Activated CD8-positive, alpha-beta memory T cell treated with anti-CD3 and anti-CD28 coated beads for 36 hours (primary cell): ENCODE data around the gene RPUSD2. TPM values are rescaled to one million over a fixed set of nuclear protein-coding genes. Genes with fewer than 3 reads are reported as not detected.

Experiments used
- CTCF ChIA-PET: fragments of 350-600 bp; sonication (Branson Sonifier 250); formaldehyde crosslinking; loops from one replicate; lab custom pipeline; 2021; ENCODE audit warnings: antibody characterized with exemption; lab: Charles Lee
- POLR2A ChIA-PET: fragments of 350-600 bp; sonication (Branson Sonifier 250); formaldehyde crosslinking; loops from one replicate; lab custom pipeline; 2021; ENCODE audit warnings: antibody characterized with exemption; lab: Charles Lee
- total RNA-seq, 2 experiments: library from RNA; stranded (reverse); gene quantifications; one replicate each; pipeline ENCODE4 v1.2.3, GENCODE V29; 2021

Gene RPUSD2
- 10 to 100 TPM; 23.8 to 24.4 TPM for total RNA-seq

DNA sequence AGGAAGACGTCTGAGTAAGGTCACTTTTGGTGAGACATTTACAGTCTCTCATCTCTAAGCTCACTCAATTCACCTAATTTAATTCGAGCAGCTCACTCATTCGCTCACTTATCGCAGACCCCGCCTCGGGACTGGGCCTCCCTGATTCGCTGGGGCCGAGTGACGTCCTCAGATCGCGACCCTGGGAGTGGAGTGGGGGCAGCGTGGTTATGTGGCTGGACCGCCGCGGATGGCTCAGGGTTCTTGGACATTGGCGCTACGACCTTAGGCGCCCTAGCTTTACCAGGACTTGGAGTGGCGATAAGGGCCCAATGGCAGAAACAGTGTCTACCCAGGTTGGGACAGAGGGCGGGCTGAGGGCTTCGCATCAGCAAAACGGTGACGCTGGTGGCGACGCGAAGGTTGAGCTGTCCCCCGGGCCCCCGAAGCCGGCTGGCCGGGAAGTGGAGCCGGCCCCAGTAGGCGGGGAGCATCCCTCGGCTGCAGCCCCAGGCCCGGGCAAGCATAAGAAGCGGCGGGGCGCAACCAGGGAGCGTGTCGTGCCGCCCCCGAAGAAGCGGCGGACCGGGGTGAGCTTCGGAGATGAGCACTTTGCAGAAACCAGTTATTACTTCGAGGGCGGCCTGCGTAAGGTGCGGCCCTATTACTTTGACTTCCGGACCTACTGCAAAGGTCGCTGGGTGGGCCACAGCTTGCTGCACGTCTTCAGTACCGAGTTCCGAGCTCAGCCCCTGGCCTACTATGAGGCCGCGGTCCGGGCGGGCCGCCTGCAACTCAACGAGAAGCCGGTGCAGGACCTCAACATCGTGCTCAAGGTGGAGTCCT lies at the start of gene RPUSD2:
TSS of gene RPUSD2 (plus strand) at position 171 of the 825 bp plus-strand sequence. CDS start at position 210, 39 bp downstream.
- ChIA-PET CTCF (interaction anchor here (1.0 to 1.4 kb wide), 3 partner anchors 20 to 195 kb away, joined by 3 to 11 read pairs (median 4); partner anchors contain the start of gene GCHFR), POLR2A (interaction anchor here (0.5 to 1.8 kb wide), 10 partner anchors 20 to 547 kb away, joined by 3 to 7 read pairs (median 5); partner anchors contain the start of genes INO80, KNL1, KNSTRN and RAD51)

DNA sequence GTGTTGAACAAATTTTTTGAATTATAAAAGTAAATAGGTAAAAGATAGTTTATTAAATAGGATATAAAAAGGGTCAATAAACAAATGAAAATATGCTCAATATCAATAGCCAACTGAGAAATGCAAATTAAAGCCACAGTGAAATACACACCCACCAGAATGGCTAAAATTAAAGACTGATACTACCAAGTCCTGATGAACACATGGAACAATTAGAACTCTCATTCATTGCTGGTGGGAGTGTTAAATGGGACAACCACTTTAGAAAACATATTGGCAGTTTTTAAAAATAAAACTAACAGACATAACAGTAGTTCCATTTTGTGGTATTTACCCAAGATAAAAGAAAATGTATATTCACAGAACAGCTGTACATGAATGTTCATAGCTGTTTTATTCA lies 45.5 kb upstream of the RPUSD2 start:
- ChIA-PET CTCF (no interaction called here), POLR2A (interaction anchor here (0.7 kb wide), 1 partner anchor 71 kb away, joined by 7 read pairs; no protein-coding TSS in a partner anchor)

GRCh38 chr15:40525855-40526254 lies 43.2 kb upstream of the RPUSD2 start:
- ChIA-PET POLR2A (interaction anchor here (0.6 kb wide), 1 partner anchor 104 kb away, joined by 3 read pairs; no protein-coding TSS in a partner anchor), CTCF (interaction anchor here (1.0 kb wide), 1 partner anchor 10 kb away, joined by 3 read pairs; no protein-coding TSS in a partner anchor)

DNA sequence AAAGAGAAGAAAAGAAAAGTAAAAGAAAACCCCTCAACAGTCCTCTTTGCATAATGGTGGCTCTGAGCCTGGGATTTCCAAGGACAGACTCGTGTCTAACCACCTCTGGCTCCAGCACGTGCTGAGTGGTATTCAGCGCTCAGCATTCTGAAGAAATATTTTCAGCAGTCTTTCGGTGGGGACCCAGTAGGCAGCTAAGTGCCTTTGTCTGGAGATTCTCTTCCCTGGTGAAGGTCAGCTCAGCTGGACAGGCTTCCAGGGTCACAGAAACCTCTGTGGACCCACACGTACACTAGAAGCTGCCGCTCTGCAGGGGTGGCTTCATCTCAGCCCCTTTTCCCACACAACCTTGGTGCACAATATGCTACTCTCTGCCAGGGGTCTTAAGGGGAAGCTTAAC lies 40.3 kb upstream of the RPUSD2 start:
- POLR2A ChIA-PET = no interaction called here
- CTCF ChIA-PET = interaction anchor here (1.4 kb wide), 1 partner anchor 34 kb away, joined by 3 read pairs; no protein-coding TSS in a partner anchor

- ChIA-PET POLR2A (no interaction called here), CTCF (no interaction called here)
These were observed 35.2 kb upstream of the RPUSD2 start for GRCh38 chr15:40533763-40534364.

DNA sequence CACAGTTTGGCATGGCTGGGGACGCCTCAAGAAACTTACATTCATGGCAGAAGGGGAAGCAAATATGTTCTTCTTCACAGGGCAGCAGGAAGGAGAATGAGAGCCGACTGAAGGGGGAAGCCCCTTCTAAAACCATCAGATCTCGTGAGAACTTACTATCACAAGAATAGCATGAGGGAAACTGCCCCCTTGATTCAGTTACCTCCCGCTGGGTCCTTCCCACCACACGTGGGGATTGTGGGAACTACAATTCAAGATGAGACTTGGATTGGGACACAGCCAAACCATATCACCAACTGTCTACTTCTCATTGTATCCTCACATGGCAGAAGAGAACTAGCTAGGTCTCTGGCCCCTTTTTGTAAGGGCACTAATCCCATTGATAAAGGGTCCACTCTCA lies 34.7 kb upstream of the RPUSD2 start:
- POLR2A ChIA-PET = no interaction called here
- CTCF ChIA-PET = no interaction called here

- CTCF ChIA-PET = no interaction called here
- POLR2A ChIA-PET = no interaction called here
These were observed 32.6 kb upstream of the RPUSD2 start for GRCh38 chr15:40536501-40536900.

DNA sequence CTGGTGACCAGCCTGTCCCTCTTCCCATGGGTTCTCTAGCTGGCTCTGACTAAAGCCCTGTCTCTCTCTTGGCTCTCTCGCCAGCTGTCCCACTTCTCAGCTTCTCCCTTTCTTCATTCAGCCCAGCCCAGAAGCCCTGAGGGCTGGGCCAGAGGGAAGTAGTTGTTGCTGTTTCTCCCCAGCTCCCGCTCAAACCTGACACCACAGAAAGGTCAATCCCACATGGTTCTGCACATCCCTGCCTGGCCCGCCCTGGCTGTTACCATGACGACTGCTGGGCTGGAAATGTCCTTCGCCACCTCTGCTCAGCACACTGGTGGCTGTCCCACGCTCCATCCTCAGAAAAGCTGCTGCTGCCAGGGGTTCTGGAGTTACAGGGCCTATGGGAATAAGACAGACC lies 30.1 kb upstream of the RPUSD2 start:
- CTCF ChIA-PET = no interaction called here
- POLR2A ChIA-PET = no interaction called here

- CTCF ChIA-PET = no interaction called here
These were observed 26.0 kb upstream of the RPUSD2 start for GRCh38 chr15:40543082-40543481.

GRCh38 chr15:40543631-40544294 lies 25.3 kb upstream of the RPUSD2 start:
- ChIA-PET POLR2A (no interaction called here), CTCF (interaction anchor here (1.1 kb wide), 1 partner anchor 37 kb away, joined by 3 read pairs; no protein-coding TSS in a partner anchor)

More at GRCh38 chr15:40543082-40543481, 26.0 kb upstream of the RPUSD2 start:
- POLR2A ChIA-PET = no interaction called here

- POLR2A ChIA-PET = no interaction called here
- CTCF ChIA-PET = no interaction called here
These were observed 23.6 kb upstream of the RPUSD2 start for GRCh38 chr15:40545457-40545856.

GRCh38 chr15:40548610-40549009 lies 20.5 kb upstream of the RPUSD2 start:
- ChIA-PET POLR2A (no interaction called here), CTCF (no interaction called here)

DNA sequence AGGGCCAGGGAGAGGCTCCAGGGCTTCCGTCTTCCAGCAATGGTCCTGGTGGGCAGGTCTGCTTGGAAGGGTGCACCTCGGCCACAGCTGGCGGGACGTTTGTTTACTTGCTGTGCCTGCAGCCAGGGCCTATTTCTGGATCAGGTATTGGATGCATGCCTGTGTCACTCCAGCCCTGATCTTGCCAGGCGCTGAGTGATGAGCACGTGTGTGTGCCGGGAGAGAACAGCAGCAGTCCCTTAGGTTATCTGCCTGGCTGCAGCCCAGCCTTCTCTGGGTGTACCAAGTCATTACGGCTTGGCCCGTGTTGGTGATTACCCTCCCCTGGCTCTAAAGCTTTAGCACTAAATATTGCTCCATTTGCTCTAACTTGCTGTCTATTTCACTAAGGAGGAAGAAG lies 19.2 kb upstream of the RPUSD2 start:
- ChIA-PET CTCF (no interaction called here), POLR2A (no interaction called here)

GRCh38 chr15:40550341-40551037 lies 18.6 kb upstream of the RPUSD2 start:
- ChIA-PET POLR2A (no interaction called here), CTCF (no interaction called here)

- POLR2A ChIA-PET = no interaction called here
- CTCF ChIA-PET = interaction anchor here (0.6 to 1.8 kb wide), 2 partner anchors 34 to 124 kb away, joined by 4 to 6 read pairs; no protein-coding TSS in a partner anchor
These were observed 15.0 kb upstream of the RPUSD2 start for GRCh38 chr15:40554161-40554525.

- ChIA-PET POLR2A (no interaction called here), CTCF (no interaction called here)
These were observed 13.2 kb upstream of the RPUSD2 start for GRCh38 chr15:40555876-40556275.

- CTCF ChIA-PET = no interaction called here
These were observed 10.0 kb upstream of the RPUSD2 start for GRCh38 chr15:40558952-40559742.

DNA sequence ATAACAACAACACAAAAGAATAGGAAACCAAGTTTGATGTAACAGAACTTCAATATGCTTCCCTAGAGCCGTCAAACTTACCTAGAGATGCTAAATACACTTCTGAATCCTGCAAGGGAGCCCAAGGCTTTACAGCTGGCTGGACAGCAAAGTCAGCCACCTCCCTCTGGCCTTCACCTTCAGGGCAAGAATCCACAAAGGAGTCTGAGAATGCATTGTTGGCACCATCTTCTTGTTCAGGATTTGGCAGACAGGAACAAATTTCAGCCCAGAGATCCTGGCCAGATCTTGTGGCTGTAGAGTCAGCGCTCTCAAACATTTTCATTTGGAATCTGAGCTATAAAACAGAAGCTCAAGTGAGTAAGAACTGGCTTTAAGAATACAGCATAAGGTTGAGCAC lies 6.4 kb upstream of the RPUSD2 start:
- POLR2A ChIA-PET = interaction anchor here (0.6 kb wide), 1 partner anchor 582 kb away, joined by 6 read pairs; no protein-coding TSS in a partner anchor
- CTCF ChIA-PET = interaction anchor here (0.5 to 1.3 kb wide), 3 partner anchors 29 to 44 kb away, joined by 3 read pairs; no protein-coding TSS in a partner anchor

More at GRCh38 chr15:40558952-40559742, 10.0 kb upstream of the RPUSD2 start:
- POLR2A ChIA-PET = no interaction called here
